CMK (cell line): ENCODE measurements around the gene OPCML.

Source experiments
- DNase-seq: peaks from one replicate; pipeline ENCODE4 v3.0.0-alpha.2; 2010; ENCODE audit warnings: low read depth

OPCML gene

GRCh38 chr11:133409799-133410198, 122.5 kb downstream of the OPCML start:
- DNase-seq = no peak

GRCh38 chr11:133408936-133409335, 123.4 kb downstream of the OPCML start:
- DNase-seq = no peak

GRCh38 chr11:133408402-133408801, 123.9 kb downstream of the OPCML start:
- no peak for DNase-seq

- DNase-seq = no peak
Measured at GRCh38 chr11:133406489-133406888, 125.8 kb downstream of the OPCML start.

- DNase-seq = peak; percentile 17
Measured at GRCh38 chr11:133403900-133404299, 128.4 kb downstream of the OPCML start.

GRCh38 chr11:133402551-133402950, 129.8 kb downstream of the OPCML start:
- DNase-seq = no peak

- DNase-seq = no peak
Measured at GRCh38 chr11:133399855-133400625, 132.3 kb downstream of the OPCML start.

GRCh38 chr11:133399294-133399693, 133.0 kb downstream of the OPCML start:
- no peak for DNase-seq

- DNase-seq = no peak
Measured at GRCh38 chr11:133390803-133391202, 141.5 kb downstream of the OPCML start.

GRCh38 chr11:133388975-133389568, 143.2 kb downstream of the OPCML start:
- DNase-seq = no peak

- no peak for DNase-seq
Measured at GRCh38 chr11:133388260-133388659, 144.0 kb downstream of the OPCML start.

GRCh38 chr11:133386852-133387251, 145.4 kb downstream of the OPCML start:
- DNase-seq = no peak

GRCh38 chr11:133386262-133386661, 146.0 kb downstream of the OPCML start:
- DNase-seq = no peak

GRCh38 chr11:133385781-133386180, 146.5 kb downstream of the OPCML start:
- DNase-seq = no peak

- DNase-seq = no peak
Measured at GRCh38 chr11:133384731-133385130, 147.6 kb downstream of the OPCML start.

- DNase-seq = no peak
Measured at GRCh38 chr11:133383689-133384088, 148.6 kb downstream of the OPCML start.

- no peak for DNase-seq
Measured at GRCh38 chr11:133383201-133383600, 149.1 kb downstream of the OPCML start.

- no peak for DNase-seq
Measured at GRCh38 chr11:133382131-133382812, 150.0 kb downstream of the OPCML start.

- DNase-seq = no peak
Measured at GRCh38 chr11:133381761-133382130, 150.6 kb downstream of the OPCML start.

GRCh38 chr11:133366147-133366546, 166.2 kb downstream of the OPCML start:
- no peak for DNase-seq

- DNase-seq = no peak
Measured at GRCh38 chr11:133362916-133363315, 169.4 kb downstream of the OPCML start.

- DNase-seq = no peak
Measured at GRCh38 chr11:133362156-133362555, 170.1 kb downstream of the OPCML start.

GRCh38 chr11:133361689-133361994, 170.7 kb downstream of the OPCML start:
- no peak for DNase-seq
